GM10248 (cell line): ENCODE results near the gene TAF5.

Source experiments
- CTCF ChIA-PET: fragments of 300-600 bp; sonication (Branson Sonifier 250); formaldehyde crosslinking; extraction: SDS; loops from one replicate; lab custom pipeline; 2021; ENCODE audit warnings: antibody characterized with exemption; lab: Yijun Ruan, JAX
- POLR2A ChIA-PET: fragments of 350-650 bp; sonication (Branson Sonifier 250); formaldehyde crosslinking; extraction: SDS; loops from one replicate; lab custom pipeline; 2020; ENCODE audit warnings: antibody characterized with exemption; lab: Yijun Ruan, JAX
- DNase-seq: peaks from one replicate; pipeline ENCODE4 v3.0.0; 2012; ENCODE audit errors: extremely low spot score
- CTCF ChIP-seq: IDR thresholded peaks from 2 replicates; pipeline ENCODE4 v1.5.1; 2012; ENCODE audit warnings: mild to moderate bottlenecking, low read depth; ENCODE audit errors: extremely low read depth, missing control alignments, control extremely low read depth

TAF5 gene

DNA sequence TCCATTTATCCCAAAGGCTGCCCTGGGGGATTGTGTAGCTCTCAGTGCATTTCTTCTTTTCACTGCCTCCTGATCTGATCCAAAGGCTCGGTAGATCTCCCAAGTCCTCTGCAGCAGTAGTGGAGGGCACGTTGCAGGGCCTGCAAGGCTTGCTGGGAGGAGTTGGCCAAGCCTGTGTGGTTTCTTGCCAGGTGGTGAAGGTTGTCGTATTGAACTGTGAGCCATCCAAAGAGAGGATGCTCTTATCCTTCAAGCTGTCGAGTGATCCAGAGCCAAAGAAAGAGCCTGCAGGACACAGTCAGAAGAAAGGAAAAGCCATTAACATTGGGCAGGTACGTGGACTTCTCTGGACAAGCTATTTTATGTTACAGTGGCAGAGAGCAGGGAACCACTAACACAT is 49.8 kb downstream of the TAF5 start:
- POLR2A ChIA-PET: no interaction called here
- CTCF ChIA-PET: interaction anchor here (1.1 to 9.0 kb wide), 15 partner anchors 8 to 500 kb away, joined by 3 to 135 read pairs (median 11); partner anchors contain the start of genes ATP5MK, CALHM2, CALHM3 and CNNM2
- TF ChIP-seq CTCF: no peak
- DNase-seq: no peak

GRCh38 chr10:103419101-103419500 is 51.3 kb downstream of the TAF5 start:
- POLR2A ChIA-PET: interaction anchor here (0.6 kb wide), 1 partner anchor 50 kb away, joined by 3 read pairs; no protein-coding TSS in a partner anchor
- CTCF ChIA-PET: interaction anchor here (1.1 to 9.0 kb wide), 6 partner anchors 30 to 145 kb away, joined by 3 to 135 read pairs (median 40); partner anchors contain the start of genes CALHM3 and NEURL1
- DNase-seq: no peak
- TF ChIP-seq CTCF: no peak

DNA sequence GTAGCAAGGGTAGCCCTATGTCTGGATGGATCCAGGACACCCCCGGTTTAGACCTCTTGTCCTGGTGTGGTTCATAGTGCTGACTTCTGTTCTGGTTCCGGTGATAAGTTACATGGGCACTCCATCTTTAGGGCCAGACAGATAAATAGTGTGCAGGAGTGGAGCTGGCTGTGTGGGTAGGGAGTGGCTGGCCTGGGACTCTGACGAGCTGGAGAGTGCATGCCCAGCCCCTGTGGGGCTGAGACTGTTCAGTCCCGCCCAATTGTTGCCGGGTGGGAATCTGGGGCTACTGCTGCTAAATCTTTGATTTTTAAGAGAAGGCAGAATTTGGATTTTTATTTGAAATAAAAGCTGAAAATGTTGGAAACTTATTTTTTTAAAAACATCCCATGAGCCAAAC is 56.0 kb downstream of the TAF5 start:
- CTCF ChIA-PET: interaction anchor here (0.8 to 4.8 kb wide), 8 partner anchors 7 to 262 kb away, joined by 3 to 32 read pairs (median 4); partner anchors contain the start of genes CALHM2 and NEURL1
- DNase-seq: no peak
- TF ChIP-seq CTCF: no peak
- POLR2A ChIA-PET: no interaction called here

- ChIA-PET POLR2A (no interaction called here), CTCF (interaction anchor here (2.0 to 4.8 kb wide), 2 partner anchors 11 to 53 kb away, joined by 6 to 32 read pairs; no protein-coding TSS in a partner anchor)
- no peak for DNase-seq
- no peak for TF ChIP-seq CTCF
These were observed 60.1 kb downstream of the TAF5 start for GRCh38 chr10:103427866-103428265.

DNA sequence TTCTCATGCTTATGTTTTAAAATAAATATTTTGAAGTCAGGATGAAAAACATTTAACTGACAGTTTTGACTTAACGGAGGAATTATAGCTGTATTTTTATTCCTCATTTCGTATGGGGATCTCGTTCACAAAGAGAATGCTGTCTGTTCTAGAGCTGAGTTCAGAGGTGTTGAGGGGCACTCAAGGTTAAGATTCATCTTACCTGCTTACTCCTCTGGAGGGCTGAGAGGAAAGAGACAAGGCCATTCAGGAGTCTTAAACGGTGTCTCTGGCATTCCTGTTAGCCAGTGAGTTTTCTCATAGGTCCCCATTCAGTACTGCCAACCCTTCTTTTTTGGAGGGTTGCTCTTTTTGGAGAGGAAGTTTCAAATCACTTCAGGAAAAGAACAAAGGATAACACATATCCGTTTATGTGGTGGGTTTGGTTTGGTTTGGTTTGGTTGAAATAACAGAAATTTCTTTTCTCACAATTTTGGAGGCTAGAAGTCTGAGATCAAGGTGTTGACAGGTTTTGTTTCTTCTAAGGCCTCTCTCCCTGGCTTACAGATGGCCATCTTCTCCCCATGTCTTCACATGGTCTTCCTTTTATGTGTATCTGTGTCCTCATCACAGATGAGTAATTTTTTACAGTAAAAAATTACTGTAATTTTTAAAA is 61.3 kb downstream of the TAF5 start:
- ChIA-PET POLR2A (no interaction called here), CTCF (interaction anchor here (1.0 kb wide), 1 partner anchor 12 kb away, joined by 5 read pairs; no protein-coding TSS in a partner anchor)
- DNase-seq: no peak
- no peak for TF ChIP-seq CTCF

- no peak for TF ChIP-seq CTCF
- CTCF ChIA-PET: no interaction called here
These were observed 61.9 kb downstream of the TAF5 start for GRCh38 chr10:103429647-103430046.

More at GRCh38 chr10:103429647-103430046, 61.9 kb downstream of the TAF5 start:
- DNase-seq: no peak
- POLR2A ChIA-PET: no interaction called here
